GM18508 (cell line): Measurements from ENCODE around the gene SGK1.
"Not testable (repeated sequence)": the region's sequence is repeated elsewhere in the genome, so short reads cannot be mapped to it uniquely, and the experiment has no call there.

ENCODE experiments used
- ATAC-seq: cut with Tn5 transposase; IDR thresholded peaks from one replicate; pipeline ENCODE4 v1.9.1; 2021; ENCODE audit warnings: moderate number of reproducible peaks; ENCODE audit not compliant: insufficient read depth, unreplicated experiment

The SGK1 gene

DNA sequence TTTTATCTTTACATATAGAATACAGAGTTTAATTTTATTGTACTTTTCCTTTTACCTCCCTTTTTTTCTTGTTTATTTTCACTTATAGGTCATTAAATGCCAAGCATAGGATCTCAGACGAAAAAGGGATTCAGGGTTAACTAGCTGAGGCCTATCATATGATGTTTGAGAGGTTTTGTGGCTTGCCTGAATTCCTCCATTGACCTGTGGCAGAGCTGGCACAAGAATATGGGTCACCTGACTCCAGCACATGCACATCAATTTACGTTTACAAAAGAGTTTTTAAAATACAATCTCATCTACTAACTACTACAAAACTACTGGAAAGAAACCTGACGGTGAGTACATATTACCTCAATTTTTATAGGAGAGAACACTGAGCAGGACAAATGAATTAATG, 60.4 kb downstream of the SGK1 start:
- no peak for ATAC-seq

DNA sequence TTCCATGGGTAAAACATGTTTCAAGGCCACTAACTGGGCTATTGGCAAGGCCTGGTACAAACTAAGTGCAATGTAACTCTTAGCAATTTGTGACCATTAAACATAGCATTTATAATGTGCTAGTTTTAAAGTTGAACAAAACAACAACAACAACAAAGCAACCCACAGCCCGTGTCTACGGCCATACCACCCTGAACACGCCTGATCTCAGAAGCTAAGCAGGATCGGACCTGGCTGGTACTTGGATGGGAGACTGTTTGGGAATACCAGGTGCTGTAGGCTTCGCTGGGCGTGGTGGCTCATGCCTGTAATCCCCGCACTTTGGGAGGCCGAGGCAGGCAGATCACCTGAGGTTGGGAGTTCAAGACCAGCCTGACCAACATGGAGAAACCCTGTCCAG, 61.0 kb downstream of the SGK1 start:
- ATAC-seq = no peak

DNA sequence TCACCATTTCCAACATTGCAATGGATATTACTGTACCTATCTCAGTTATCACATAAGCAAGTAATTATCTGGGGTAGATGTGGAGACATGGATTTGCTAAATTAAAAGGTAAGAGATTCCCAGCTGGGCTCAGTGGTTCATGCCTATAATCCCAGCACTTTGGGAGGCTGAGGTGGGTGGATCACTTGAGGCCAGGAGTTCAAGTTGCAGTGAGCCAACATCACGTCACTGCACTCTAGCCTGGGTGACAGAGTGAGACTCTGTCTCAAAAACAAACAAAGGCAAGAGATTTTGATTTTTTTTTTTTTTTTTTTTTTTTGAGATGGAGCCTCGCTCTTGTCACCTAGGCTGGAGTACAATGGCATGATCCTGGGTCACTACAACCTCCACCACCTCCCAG, 62.6 kb downstream of the SGK1 start:
- ATAC-seq = not testable (repeated sequence)

DNA sequence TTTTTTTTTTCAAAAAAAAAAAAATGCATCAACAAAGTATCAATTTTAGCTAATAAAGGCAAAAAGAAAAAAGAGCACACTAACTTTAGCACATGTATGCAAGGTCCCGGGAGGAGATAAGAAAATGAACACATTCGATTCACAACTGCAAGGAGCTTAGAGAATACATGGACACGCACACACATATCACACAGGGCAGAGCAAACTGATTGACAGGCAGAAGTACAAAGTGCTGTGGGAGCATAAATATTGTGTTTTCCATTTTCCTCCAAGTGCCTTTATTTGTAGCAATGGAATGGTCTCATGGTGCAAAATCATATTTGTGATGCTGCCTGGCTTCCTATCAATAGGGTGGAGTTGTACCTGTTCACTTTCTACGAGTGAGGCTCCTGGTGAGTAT, 63.8 kb downstream of the SGK1 start:
- no peak for ATAC-seq

DNA sequence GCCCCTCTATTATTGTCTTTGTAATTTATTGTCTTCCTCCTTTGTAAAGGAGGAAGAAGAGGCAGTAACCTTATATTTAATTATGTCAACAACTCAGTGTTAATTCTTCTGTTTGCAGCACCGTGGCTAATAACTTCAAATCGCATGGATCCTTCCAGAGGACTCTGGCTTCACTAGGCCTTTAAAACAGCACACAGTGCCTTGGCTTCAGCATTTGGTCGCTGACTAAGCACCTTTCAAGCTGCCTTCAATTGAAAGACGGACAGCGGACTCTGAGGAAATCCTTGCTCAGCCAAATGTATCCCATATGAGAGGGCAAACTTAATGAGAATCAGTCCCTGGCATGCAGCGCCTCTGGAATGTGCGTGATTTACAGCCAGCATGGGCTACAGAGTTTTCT, 64.2 kb downstream of the SGK1 start:
- no peak for ATAC-seq

DNA sequence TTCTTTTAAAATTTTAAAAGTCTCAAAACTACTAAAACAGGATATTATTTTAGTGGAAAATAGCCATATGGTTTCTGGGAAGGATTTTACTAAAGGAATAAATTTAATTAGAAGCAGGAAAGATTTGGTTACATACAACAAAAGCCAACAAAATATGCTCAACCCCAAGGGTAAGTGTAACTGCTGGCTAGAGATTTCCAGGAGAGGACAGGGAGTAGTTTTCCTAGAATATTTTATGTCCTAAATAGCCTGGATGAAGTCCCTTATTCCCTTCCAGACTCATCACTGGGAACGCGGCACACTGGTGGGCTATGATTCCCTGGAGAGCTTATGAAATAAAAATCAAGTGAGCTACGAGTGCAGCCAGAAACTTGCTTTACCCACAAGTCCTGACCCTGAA, 66.6 kb downstream of the SGK1 start:
- ATAC-seq = no peak

DNA sequence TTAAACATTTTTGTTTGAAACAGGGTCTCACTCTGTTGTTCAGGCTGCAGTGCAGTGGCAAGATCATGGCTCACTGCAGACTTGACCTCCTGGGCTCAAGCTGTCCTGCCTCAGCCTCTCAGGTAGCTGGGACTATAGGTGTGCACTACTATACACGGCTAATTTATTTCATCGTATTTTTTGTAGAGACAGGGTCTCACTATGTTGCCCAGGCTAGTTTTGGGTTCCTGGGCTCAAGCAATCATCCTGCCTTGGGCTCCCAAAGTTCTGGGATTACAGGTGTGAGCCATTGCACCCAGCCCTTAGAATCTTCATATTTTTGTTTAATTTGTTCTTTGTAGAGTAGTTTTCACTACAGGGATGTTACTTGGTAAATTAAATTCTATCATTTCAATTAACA, 67.1 kb downstream of the SGK1 start:
- no peak for ATAC-seq

DNA sequence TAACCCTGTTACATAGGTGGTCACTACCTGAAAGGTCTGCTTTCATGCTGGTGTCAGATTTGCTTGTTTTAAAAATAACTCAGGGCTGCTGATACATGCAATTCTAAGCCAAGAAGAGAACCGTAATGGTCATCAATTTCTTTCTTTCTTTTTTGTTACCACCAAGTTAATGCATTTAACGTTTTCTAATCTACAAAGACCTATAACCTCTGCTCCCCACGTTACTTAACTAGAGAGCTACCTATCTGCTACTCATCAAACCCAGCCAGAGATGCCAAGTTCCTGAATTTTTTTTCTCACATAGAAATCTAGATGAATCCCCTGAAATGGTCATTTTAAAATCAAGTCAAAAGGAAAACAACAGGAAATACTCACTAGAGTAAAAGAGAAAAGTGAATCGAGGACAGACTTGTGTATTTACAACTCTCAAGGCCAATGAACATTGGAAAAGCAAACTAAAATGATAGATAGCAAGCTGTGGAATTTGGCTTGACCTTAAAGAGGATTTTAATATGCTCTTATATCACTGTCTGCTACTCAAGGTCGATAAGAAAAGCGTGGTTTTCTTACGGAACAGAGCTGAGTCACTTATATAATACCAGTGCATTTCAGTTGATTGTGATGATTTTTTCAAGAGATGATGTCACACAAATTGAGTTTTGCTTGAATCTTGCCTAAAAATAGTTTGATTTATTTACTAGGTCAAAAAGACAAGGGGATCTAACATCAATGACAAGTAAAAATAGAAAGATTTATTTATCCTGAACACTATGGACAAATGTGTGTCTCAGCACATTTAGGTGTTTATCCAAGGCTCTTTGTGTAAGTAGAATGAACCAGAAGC, 67.9 kb downstream of the SGK1 start:
- ATAC-seq = no peak

DNA sequence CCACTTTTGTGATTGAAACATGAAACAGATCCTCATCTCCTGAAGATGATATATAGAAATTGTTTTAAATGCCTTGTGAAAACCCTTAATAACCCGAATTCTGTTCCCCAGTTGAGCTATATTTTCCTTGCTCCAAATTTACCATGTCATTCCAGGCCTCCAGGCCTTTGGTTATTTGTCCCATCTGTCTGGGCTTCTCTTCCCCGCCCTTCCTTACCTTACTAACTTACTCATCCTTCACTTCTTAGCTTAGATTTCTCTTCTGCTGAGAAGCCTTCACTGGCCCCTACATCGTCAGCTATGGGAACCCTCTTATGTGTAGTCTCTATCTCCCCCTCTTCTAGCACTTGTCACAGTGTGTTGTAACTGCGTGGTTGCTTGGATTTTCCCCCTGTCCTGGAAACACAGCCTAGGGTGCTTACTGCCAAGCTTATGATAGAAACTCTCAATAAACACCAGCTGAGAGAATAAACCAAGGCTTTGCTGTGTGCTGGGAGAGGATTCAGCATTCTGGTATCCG, 68.6 kb downstream of the SGK1 start:
- no peak for ATAC-seq

DNA sequence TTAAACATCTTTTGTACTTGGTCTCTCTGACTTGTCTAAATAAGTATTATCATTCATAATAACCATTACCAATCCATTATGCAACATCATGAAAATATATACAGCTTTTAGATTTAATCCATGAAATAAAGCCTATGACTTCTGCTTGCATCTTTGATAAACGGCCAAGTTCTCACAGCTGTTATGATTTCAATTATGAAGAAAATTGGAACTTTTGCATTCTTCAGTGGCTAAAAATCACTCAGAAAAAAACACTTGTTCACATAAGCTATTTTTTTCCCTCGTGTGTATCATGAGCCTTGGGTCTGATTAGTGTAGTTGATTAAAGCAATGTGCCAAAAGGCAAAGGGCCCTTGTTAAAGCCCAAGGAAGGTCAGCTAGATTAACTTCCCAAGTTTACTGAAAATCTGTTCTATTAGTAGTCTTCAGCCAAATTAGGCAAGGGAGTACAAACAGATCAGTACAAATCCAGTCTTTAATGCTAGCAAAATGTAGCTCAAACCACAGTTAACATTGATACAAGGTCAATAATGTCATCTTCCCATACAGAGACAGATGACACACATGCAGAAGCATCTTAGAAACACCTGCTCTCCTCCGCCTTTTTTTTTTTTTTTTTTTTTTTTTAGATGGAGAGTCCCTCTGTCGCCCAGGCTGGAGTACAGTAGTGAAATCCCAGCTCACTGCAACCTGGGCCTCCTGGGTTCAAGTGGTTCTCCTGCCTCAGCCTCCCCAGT, 69.9 kb downstream of the SGK1 start:
- no peak for ATAC-seq

DNA sequence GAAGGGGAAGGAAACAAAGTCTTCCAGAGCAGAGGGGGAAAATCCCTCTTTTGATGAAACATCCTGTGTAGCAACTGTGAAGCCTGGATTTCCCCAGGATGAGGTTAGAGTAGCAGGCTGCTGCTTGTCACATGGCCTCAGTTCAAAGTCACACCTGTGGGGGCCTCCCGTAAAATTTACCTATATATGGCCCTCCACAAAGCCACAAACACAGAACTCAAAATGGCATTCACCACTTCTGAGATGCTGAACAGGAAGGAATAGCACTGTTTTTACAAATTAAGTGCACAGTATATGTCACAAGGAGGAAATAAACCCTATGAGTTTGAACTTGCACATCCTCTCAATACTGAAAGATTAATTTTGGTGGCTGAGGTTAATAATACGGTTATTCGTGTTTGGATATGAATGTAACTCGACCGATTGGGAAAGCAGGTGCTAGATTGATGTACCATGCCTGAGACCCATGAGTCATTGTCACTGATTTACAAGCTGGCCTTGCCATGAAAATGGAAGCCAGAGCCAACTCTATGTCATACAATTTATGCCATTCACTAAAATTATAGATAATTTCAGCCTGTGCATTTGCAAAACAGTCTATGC, 70.6 kb downstream of the SGK1 start:
- peak; percentile 91 for ATAC-seq

DNA sequence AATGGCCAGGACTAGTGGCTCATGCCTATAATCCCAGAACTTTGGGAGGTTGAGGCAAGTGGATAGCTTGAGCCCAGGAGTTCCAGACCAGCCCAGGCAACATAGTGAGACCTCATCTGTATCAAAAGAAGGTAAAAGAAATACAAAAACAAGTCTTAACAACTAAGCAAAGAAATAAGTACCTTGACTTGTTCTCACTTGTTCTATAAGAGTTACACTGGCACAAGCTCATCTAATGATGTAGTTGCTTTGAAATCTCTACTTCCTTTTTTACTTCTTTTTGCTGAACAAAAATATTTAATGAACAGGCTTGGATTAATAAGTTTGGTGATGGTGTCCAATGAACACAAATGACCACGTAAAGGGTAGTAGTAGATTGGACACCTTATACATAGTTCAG, 72.2 kb downstream of the SGK1 start:
- no peak for ATAC-seq

DNA sequence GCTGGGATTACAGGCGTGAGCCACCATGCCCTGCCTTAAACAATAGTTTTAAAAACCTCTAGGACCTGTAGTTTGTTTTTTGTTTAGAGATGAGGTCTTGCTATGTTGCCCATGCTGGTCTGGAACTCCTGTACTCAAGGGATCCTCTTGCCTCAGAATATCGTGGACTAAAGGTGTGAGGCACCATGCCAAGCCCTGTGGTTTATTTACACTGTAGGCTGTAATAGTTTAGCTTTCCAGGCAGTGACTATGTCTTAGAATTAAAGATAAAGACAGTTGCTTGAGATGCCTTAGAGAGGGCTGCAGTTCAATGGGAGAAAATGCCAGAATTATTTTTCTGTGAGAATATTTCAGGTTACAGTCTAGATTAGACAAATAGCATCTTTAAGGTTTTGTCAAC, 72.9 kb downstream of the SGK1 start:
- no peak for ATAC-seq

DNA sequence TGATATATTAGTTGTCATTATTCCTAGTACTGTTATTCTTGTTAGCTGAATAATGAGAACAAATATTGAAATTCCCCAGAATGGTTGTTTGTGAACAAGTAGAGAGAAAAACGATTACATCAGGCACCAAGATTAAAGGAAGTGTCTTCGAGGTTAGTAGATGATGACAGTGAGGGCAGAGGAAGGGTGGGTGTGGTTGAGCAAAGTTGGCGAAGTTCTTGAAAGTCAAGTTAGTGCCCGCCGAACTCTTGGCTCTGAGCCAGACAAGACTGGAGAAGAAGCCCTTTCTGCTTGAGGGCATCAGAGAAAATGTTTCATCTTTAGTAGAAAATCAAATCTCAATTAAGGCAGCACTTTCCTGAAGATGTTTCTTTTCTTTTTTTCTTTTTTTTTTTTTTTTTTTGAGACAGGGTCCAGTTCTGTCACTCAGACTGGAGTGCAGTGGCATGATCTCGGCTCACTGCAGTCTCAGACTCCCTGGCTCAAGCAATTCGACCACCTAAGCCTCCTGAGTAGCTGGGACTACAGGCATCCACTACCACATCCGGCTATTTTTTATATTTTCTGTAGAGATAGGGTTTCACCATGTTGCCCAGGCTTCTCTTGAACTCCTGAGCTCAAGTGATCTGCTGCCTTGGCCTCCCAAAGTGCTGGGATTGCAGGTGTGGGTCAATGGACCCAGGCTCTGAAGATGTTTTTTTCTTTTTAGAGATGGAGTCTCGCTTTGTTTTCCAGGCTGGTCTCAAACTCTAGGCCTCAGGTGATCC, 77.1 kb downstream of the SGK1 start:
- no peak for ATAC-seq

DNA sequence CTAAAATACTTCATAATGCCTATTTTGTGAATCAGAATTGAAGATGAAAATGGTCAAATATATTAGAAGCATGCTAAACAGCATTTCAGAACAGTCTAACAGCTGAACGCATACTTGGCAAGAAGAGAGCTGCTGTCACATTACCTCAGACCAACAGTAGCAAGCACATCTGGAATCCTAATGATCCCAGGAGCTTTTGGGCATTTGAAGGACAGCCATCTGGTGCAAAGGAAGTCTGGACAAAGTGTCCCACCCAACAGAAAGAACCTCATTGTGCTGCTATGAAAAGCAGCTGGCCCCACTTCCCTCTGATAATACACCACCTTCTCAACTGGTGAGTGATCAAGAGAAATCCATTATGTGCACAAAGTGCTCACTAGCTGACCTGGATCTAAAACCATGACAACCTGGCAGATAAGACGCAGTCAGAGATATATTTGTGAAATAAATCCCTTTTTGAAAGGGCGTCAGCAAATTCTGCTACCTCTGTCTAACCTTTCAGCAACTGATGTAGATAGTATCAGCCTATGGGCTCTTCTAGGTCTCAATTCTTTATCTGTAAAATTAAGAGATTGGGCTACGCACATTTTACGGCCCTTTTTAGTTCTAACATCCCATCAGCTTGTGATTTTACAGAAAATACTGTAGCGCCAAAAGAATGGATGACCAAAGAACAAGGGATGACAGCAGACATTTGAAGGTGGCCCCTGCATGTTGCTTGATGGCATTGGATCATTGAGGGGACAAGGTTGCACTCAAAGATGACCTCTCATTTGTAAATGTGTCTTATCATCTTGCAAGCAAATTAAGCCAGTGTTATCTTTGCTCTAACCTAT, 78.7 kb downstream of the SGK1 start:
- no peak for ATAC-seq

DNA sequence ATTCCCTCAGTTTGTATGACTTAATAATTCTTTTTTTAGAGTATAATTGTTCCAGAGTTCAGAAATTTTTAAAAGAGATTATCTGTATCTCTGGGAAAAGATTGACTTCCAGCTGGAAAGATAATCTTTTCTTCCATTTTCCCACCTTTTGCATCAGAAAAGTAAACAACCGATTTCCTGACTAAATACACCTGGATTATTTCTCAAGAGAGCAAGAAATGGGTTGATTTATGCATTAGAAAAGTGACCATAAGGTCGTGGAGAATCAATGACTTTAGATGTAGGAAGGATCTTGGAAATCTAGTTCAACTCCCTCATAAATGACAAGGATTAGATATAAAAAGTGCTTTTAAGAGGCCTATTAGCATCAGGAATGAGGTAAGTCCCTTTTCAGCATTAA, 79.9 kb downstream of the SGK1 start:
- ATAC-seq = no peak

DNA sequence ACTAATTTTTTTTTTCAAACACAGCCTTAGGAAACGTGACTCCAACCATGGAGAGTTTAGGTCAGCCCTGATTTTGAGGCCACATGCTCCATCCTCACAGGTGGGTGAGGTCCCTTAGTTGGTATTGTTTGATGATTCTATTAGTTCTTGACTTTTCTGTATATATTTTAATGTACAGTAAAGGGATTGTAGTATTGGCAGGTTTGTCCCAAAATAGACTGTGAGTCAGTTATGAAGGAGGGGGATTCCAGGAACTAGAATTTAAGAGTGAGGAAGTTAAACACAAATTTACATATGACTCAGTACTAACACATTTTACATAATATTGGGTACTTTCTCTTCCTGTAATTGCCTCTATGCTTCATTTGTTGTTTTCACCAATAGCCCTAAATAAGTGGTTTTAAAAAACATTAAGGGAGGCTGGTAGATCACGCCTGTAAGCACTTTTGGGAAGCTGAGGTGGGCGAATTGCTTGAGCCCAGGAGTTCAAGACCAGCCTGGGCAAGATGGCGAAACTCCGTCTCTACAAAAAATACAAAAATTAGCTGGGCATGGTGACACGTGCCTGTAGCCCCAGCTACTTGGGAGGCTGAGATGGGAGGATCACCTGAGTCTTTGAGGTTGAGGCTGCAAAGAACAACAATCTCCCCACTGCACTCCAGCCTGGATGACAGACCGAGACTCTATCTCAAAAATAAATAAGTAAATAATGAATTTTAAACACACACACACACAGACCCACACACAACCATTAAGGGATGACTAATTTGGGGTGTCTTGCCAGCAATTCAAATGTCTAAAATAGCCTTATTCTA, 81.8 kb downstream of the SGK1 start:
- ATAC-seq = peak; percentile 91

DNA sequence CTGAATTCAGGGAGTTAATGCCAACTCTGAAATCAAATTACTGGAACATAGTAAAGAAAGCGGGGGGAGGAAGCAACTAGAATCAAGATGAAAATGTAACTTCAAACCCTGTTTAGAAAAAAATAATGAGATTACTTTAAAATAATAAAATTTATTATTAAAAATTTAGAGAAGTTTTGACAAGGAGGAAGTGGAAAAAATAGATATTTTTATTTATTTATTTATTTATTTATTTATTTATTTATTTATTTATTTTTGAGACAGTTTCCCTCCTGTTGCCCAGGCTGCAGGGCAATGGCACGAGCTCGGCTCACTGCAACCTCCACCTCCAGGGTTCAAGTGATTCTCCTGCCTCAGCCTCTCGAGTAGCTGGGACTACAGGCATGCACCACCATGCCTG, 82.6 kb downstream of the SGK1 start:
- not testable (repeated sequence) for ATAC-seq
